ENCODE measurements around the gene RAI1. TPM values are rescaled to one million over a fixed set of nuclear protein-coding genes. Genes with fewer than 3 reads are reported as not detected.
A peak's percentile ranks its signal among the peaks of the same experiment; 100 is the strongest.

RAI1 gene
- total RNA-seq, 2 experiments from 2014 or later, result 25.0 to 25.5 TPM

DNA sequence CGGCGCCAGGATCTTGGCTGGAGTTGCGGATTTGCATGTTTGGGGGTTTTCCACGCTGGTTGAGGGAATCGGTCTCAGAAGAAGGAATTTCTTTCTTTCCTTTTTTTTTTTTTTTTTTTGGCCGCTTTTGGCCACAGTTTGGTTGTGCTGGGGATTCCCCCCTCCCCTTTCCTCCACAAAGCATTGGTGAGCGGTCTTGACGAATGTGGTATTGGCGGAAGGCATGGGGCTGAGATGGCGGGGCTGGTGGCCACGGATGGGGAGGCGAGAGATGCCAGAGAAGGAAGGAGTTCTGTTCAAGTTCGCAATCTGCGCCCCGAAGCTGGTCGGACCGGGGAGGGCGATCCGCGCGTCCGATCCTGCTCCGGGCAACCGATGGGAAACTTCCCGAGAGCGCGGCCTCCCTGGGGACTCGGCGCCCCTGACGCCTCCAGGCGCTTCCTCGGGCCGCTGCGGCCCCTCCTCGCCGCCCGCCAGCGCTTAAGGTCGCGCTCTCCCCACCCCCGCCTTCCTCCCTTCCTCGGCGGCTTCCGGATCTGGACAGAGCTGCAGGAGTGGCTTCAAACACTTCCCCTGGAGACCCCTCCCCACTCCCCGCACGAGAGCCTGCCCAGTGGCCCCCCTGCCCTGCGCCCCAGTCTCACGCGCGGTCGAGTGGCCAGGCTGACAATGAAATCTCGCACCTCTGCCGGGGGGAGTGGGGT, 43.2 kb downstream of the RAI1 start:
- H3K4me1 Mint-ChIP-seq, result peaks cover 27% of the 10 kb centered on the region
- peak; percentile 20 for ATAC-seq (ENCODE audit: low read depth)
- H3K27ac Mint-ChIP-seq, result peak overlapping the region; percentile 30
- peaks cover 31% of the 10 kb centered on the region for H3K27me3 Mint-ChIP-seq
- no peaks in the 10 kb centered on the region for H3K9me3 Mint-ChIP-seq
- H3K4me3 Mint-ChIP-seq, result peak overlapping the region; percentile 77
- POLR2A ChIA-PET, result interaction anchor here (0.7 to 1.0 kb wide), 2 partner anchors 27 to 60 kb away, joined by 3 to 5 read pairs; no protein-coding TSS in a partner anchor
- peaks cover 8% of the 10 kb centered on the region for H3K36me3 Mint-ChIP-seq
- peak; percentile 53 for DNase-seq

- Mint-ChIP-seq H3K4me1 (peaks cover 31% of the 10 kb centered on the region), H3K27ac (no peak overlapping the region), H3K9me3 (no peaks in the 10 kb centered on the region), H3K4me3 (peak overlapping the region; percentile 20), H3K36me3 (peaks cover 8% of the 10 kb centered on the region), H3K27me3 (peaks cover 31% of the 10 kb centered on the region)
- POLR2A ChIA-PET, result no interaction called here
- ATAC-seq (ENCODE audit: low read depth), result no peak
- DNase-seq, result no peak
Observed at GRCh38 chr17:17725011-17725751, 43.9 kb downstream of the RAI1 start.

- ATAC-seq (ENCODE audit: low read depth) (no peak), DNase-seq (no peak)
- peaks cover 8% of the 10 kb centered on the region for H3K36me3 Mint-ChIP-seq
- H3K4me3 Mint-ChIP-seq, result no peak overlapping the region
- no peaks in the 10 kb centered on the region for H3K9me3 Mint-ChIP-seq
- H3K4me1 Mint-ChIP-seq, result peaks cover 31% of the 10 kb centered on the region
- POLR2A ChIA-PET, result interaction anchor here (0.8 kb wide), 1 partner anchor 12 kb away, joined by 3 read pairs; no protein-coding TSS in a partner anchor
- H3K27ac Mint-ChIP-seq, result no peak overlapping the region
- H3K27me3 Mint-ChIP-seq, result peaks cover 31% of the 10 kb centered on the region
Observed at GRCh38 chr17:17725752-17726457, 44.6 kb downstream of the RAI1 start.

DNA sequence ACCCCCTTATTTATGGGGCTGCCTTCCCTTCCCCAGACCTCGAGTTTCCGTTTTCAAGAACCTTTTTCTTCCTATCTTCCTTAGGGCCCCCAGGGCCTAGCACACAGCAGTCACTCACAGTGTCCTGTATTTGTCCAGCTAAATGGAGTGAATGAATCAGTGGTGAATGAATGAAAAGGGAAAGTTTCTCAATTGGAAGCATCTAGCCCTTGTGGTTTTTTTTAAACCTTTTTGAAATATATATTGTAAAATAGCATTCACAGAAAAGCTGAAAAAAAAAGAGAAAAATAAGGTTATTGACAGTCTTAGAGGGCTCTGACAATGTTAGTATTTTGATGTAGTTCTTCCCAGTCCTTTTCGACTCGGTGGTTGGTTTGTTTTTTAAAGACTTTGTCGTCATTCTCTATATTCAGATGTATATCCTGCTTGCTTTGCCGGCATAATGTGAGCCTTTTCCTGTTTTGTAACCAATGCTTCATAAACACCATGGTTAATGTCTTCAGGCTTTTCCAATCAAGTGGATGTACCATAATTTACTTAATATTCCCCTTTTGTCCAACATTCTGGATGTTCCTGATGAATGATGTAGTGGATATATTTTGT, 45.3 kb downstream of the RAI1 start:
- H3K27me3 Mint-ChIP-seq, result peaks cover 27% of the 10 kb centered on the region
- H3K27ac Mint-ChIP-seq, result no peak overlapping the region
- ATAC-seq (ENCODE audit: low read depth) (no peak), DNase-seq (no peak)
- POLR2A ChIA-PET, result interaction anchor here (0.8 kb wide), 1 partner anchor 13 kb away, joined by 3 read pairs; no protein-coding TSS in a partner anchor
- no peaks in the 10 kb centered on the region for H3K9me3 Mint-ChIP-seq
- H3K4me3 Mint-ChIP-seq, result no peak overlapping the region
- H3K4me1 Mint-ChIP-seq, result peaks cover 32% of the 10 kb centered on the region
- peaks cover 7% of the 10 kb centered on the region for H3K36me3 Mint-ChIP-seq

GRCh38 chr17:17727111-17727659, 45.9 kb downstream of the RAI1 start:
- H3K4me1 Mint-ChIP-seq, result peaks cover 30% of the 10 kb centered on the region
- DNase-seq (no peak), ATAC-seq (ENCODE audit: low read depth) (no peak)
- no peak overlapping the region for H3K4me3 Mint-ChIP-seq
- POLR2A ChIA-PET, result interaction anchor here (0.8 kb wide), 1 partner anchor 14 kb away, joined by 3 read pairs; no protein-coding TSS in a partner anchor
- no peaks in the 10 kb centered on the region for H3K9me3 Mint-ChIP-seq
- H3K36me3 Mint-ChIP-seq, result peaks cover 2% of the 10 kb centered on the region
- peaks cover 21% of the 10 kb centered on the region for H3K27me3 Mint-ChIP-seq
- H3K27ac Mint-ChIP-seq, result no peak overlapping the region

DNA sequence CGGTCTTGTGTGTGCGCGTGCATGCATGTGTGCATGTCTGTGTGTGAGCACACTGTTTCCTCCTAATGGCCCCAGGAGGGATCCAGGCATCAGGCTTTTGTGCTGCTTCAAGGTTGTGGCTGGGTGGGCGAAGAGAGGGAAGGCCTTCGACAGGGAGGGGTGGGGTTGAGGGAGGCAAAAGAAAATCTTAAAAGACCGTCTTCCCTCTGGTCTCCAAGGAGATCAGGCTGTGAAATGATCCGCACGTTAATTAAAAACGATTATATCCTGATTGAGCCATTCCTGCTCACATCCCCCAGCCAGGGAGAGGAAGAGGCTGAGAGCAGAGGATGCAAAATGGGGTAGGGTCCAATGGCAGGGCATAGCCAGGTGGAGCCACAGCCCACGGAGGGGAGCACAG, 46.9 kb downstream of the RAI1 start:
- H3K27ac Mint-ChIP-seq, result no peak overlapping the region
- peaks cover 14% of the 10 kb centered on the region for H3K27me3 Mint-ChIP-seq
- DNase-seq (no peak), ATAC-seq (ENCODE audit: low read depth) (no peak)
- peaks cover 2% of the 10 kb centered on the region for H3K36me3 Mint-ChIP-seq
- H3K4me1 Mint-ChIP-seq, result peaks cover 27% of the 10 kb centered on the region
- no peak overlapping the region for H3K4me3 Mint-ChIP-seq
- no peaks in the 10 kb centered on the region for H3K9me3 Mint-ChIP-seq
- POLR2A ChIA-PET, result interaction anchor here (1.1 kb wide), 1 partner anchor 108 kb away, joined by 3 read pairs; no protein-coding TSS in a partner anchor

DNA sequence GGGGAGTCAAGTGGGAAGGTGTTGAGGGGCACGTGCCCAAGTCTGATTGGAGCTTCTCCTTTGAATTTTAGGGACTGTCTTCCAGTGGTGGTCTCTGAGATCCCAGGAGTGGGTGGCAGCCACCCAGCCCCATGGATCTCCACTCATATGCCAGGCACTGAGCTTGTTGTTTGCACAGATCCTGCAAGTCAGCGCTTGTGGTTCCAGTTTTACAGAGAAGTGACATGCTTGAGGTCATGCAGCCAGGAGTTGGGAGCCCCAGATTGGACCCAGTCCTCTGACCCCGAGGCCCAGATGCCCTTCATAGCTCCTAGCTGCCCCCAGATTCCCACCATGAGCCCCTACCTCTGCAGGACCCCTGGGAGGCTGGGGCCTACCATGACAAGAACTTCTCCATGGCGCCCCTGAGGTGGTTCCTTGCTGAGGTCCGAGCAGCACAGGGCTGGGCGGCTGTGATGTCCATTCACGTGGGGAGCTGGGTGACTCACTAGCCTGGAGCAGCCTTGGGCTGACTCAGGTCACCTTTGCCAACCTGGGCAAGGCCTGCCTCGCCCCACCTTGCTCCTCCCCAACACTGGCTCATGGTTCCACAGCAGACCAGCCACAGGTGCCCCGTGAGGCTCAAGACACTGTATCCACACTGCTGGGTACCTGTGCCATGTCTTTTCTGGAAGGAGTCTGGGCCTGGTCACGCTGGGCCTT, 47.4 kb downstream of the RAI1 start:
- Mint-ChIP-seq H3K27me3 (peaks cover 10% of the 10 kb centered on the region), H3K36me3 (peaks cover 2% of the 10 kb centered on the region), H3K4me1 (peaks cover 25% of the 10 kb centered on the region), H3K27ac (no peak overlapping the region), H3K4me3 (no peak overlapping the region), H3K9me3 (no peaks in the 10 kb centered on the region)
- DNase-seq (no peak), ATAC-seq (ENCODE audit: low read depth) (no peak)
- POLR2A ChIA-PET, result interaction anchor here (1.1 kb wide), 1 partner anchor 107 kb away, joined by 3 read pairs; no protein-coding TSS in a partner anchor

DNA sequence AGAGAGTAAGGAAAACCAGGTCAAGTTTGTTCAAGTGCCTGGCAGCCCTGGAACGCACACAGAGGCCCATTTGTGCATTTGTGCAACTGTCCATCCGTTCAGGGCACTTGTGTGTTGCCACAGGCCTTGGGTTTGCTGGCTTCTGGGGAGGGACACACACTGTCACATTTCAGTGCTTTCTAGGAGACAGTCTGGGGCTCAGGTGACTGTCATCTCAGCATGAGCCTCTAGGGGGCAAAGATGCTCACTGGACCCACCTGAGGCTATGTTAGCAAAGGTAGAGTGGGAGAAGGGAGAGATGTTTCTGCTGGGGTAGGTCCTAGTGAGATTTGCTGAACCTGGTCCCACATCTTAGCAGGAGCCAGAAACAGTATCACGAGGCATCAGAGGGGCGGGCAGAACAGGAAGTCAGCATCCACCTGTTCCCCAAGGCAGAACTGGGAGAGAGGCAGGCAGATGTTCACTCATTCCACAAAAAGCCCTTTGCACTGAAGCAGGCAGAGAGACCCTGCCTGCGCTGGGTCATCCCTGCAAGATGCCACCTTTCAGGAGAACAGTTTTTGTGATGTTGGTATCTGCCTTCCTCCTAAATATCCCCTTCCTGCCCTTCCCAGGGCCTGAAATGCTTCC, 48.5 kb downstream of the RAI1 start:
- DNase-seq (peak; percentile 59), ATAC-seq (ENCODE audit: low read depth) (peak; percentile 85)
- no peaks in the 10 kb centered on the region for H3K9me3 Mint-ChIP-seq
- H3K36me3 Mint-ChIP-seq, result no peaks in the 10 kb centered on the region
- POLR2A ChIA-PET, result no interaction called here
- peak overlapping the region; percentile 56 for H3K27ac Mint-ChIP-seq
- no peak overlapping the region for H3K4me3 Mint-ChIP-seq
- peaks cover 4% of the 10 kb centered on the region for H3K27me3 Mint-ChIP-seq
- peaks cover 24% of the 10 kb centered on the region for H3K4me1 Mint-ChIP-seq

- POLR2A ChIA-PET, result no interaction called here
- Mint-ChIP-seq H3K4me1 (peaks cover 26% of the 10 kb centered on the region), H3K27me3 (peaks cover 4% of the 10 kb centered on the region), H3K9me3 (no peaks in the 10 kb centered on the region), H3K27ac (no peak overlapping the region), H3K36me3 (no peaks in the 10 kb centered on the region), H3K4me3 (no peak overlapping the region)
- ATAC-seq (ENCODE audit: low read depth) (no peak), DNase-seq (no peak)
Observed at GRCh38 chr17:17730250-17730935, 49.1 kb downstream of the RAI1 start.

DNA sequence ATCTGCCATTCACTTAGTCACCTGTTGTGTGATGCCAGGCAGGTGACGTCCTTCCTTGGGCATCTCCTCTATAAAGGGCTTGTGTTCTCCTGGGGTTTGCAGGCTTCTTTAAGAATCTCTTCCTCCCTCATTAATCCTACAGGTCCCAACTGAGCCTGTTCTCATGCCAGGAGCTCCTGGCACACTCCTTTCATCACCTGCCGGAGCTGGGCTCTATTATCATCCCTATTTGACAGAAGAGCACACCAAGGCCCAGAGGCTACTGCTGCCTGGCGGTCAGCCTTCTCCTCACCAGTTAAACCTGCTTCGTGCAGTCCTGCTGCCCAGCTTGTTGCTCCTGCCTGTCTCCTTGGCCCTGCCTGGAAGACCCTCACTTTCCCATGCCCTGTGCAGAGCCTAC, 51.2 kb downstream of the RAI1 start:
- no peaks in the 10 kb centered on the region for H3K9me3 Mint-ChIP-seq
- no peak for DNase-seq
- peaks cover 32% of the 10 kb centered on the region for H3K4me1 Mint-ChIP-seq
- no peak overlapping the region for H3K27ac Mint-ChIP-seq
- no peak overlapping the region for H3K4me3 Mint-ChIP-seq
- no peak for ATAC-seq (ENCODE audit: low read depth)
- no peaks in the 10 kb centered on the region for H3K27me3 Mint-ChIP-seq
- peaks cover 3% of the 10 kb centered on the region for H3K36me3 Mint-ChIP-seq
- POLR2A ChIA-PET, result no interaction called here

DNA sequence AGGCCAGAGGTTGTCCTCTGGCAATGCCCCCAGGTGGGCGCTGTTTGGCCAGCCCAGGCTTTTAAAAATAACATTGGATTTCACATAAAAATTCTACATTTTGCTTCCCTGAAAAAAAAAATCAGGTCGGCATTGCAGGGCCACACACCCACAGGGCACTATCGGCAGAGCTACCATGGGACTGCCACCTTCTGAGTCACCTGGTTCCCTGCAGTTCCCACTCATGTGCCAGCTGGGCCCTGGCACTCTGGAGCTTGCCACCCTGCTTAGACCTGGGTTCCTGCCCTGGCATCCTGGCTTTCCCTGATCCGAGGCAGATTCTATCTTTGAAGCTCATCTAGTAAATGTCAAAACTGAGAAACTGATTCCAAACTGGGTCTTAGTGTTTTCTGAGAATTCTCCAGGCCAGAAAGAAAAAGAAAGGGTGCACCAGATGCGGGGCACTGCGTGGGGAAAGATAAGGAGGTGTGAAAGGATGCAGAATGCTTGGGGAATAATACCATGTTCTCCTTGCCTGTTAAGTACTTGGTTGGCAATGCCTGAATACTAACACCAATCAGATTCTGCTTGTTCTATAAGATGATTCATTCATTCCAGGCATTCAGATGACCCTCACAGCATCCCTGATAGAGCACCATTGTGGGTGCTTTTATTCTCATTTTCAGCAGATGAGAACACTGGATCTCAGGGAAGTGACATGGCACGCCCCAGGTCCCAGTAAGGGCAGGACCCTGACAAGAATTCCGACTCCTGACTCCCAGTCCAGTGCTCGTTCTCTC, 51.8 kb downstream of the RAI1 start:
- DNase-seq (no peak), ATAC-seq (ENCODE audit: low read depth) (no peak)
- no peak overlapping the region for H3K4me3 Mint-ChIP-seq
- no peak overlapping the region for H3K27ac Mint-ChIP-seq
- H3K4me1 Mint-ChIP-seq, result peaks cover 33% of the 10 kb centered on the region
- no peaks in the 10 kb centered on the region for H3K27me3 Mint-ChIP-seq
- H3K36me3 Mint-ChIP-seq, result peaks cover 3% of the 10 kb centered on the region
- POLR2A ChIA-PET, result no interaction called here
- H3K9me3 Mint-ChIP-seq, result no peaks in the 10 kb centered on the region
